ENCODE data around the gene TMOD3.

Gene TMOD3

DNA sequence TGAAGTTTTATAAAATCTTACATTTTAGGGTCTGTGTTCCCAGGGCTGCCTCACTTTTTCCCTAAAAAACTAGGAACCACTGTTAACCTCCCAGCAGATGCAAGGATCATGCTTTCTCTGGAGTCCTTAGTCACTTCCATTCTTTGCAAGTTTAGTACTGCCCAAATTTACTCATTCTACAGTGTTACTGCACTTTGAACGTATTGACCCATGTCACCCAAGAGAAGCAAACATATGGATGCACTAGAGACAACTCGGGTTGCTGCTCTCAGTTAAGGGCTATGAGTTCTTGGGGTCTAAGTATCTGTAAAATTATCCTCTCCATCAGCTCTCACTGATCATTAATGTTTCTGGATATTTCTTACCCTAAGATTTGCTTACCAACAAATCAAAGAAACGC is 83.1 kb downstream of the TMOD3 start:
- no peak overlapping the region for H3K4me3 ChIP-seq (ENCODE audit: low read depth, low read length)
- H3K36me3 ChIP-seq (ENCODE audit: control insufficient read depth, insufficient read depth, low read length) = peaks cover 19% of the 10 kb centered on the region
- H3K9me3 ChIP-seq (ENCODE audit: control insufficient read depth, insufficient read depth, low read length) = no peaks in the 10 kb centered on the region
- H3K27ac ChIP-seq (ENCODE audit: low read depth, low read length) = no peak overlapping the region
- H3K4me1 ChIP-seq (ENCODE audit: control insufficient read depth, insufficient read depth, low read length) = no peaks in the 10 kb centered on the region
- H3K27me3 ChIP-seq (ENCODE audit: control insufficient read depth, insufficient read depth, low read length) = no peaks in the 10 kb centered on the region
- H3K9ac ChIP-seq (ENCODE audit: low read depth, low read length) = no peak overlapping the region

DNA sequence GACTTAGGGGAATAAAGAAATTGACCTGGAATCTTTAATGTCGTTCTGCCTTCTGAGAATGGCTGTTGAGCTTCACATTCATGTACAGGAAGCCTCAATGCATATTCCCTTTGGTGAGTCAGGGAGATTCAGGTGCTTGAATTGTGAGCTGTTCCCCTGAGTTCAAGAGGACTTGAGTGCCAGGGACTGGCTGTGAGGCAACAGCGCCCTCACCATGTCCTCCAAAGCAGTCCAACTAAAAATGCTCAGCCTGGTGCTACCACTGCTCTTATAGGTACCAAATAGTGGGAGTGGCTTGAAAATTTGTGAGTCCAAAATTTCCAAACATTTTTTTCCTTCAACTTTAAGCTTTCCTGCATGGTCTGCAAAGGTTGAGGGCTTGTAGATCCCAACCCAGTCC is 88.0 kb downstream of the TMOD3 start:
- Histone ChIP-seq H3K4me1 (ENCODE audit: control insufficient read depth, insufficient read depth, low read length) (no peaks in the 10 kb centered on the region), H3K9me3 (ENCODE audit: control insufficient read depth, insufficient read depth, low read length) (no peaks in the 10 kb centered on the region), H3K9ac (ENCODE audit: low read depth, low read length) (no peak overlapping the region), H3K27ac (ENCODE audit: low read depth, low read length) (no peak overlapping the region), H3K4me3 (ENCODE audit: low read depth, low read length) (no peak overlapping the region), H3K36me3 (ENCODE audit: control insufficient read depth, insufficient read depth, low read length) (peaks cover 15% of the 10 kb centered on the region), H3K27me3 (ENCODE audit: control insufficient read depth, insufficient read depth, low read length) (no peaks in the 10 kb centered on the region)

DNA sequence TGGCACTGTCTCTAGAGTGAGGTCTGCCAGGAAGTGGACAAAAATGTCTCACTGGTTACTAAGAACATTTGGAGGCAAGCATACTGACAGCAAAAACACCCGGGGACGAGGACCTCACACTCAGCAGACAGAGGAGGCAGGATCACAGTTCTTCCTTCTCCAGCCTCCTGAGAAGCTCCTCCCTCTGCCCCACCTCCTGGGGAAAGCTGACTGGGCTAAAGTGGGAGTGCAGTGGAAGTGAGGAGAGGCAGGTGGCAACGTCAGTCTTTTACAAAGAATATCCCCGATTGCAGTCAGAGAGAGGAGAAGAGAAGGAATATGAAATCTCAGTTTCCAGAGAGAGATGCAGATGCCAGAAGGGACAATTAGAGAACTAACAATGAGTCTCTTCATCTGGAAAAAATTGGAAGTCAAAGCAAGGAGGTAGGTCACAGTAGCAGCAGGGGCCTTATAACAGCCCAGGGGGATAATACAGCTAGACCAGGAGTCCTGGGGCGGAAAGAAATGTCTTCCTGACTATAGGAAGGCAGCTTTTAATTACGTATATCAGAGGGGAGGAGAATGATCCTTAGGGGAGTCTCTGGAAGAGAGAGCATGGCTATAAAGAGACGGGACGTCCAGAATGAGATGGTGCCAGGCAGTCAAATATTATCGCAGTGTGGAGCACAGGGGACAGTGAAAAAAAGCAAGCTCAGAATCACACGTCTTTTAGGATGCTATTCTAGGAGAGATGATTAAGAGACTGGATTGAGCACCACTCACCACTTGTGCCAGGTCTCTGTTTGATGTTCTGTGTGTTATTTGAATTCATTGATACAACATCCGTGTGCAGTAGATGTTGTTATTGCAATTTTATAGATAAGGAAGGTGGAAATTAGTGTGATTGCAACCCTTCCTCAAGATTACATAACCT is 95.0 kb downstream of the TMOD3 start:
- no peak overlapping the region for H3K9ac ChIP-seq (ENCODE audit: low read depth, low read length)
- H3K4me3 ChIP-seq (ENCODE audit: low read depth, low read length) = no peak overlapping the region
- peaks cover 3% of the 10 kb centered on the region; the same call in 1 of the 2 replicates for H3K4me1 ChIP-seq (ENCODE audit: control insufficient read depth, insufficient read depth, low read length)
- H3K27ac ChIP-seq (ENCODE audit: low read depth, low read length) = no peak overlapping the region
- H3K36me3 ChIP-seq (ENCODE audit: control insufficient read depth, insufficient read depth, low read length) = peaks cover 17% of the 10 kb centered on the region
- no peaks in the 10 kb centered on the region for H3K9me3 ChIP-seq (ENCODE audit: control insufficient read depth, insufficient read depth, low read length)
- no peaks in the 10 kb centered on the region for H3K27me3 ChIP-seq (ENCODE audit: control insufficient read depth, insufficient read depth, low read length)

DNA sequence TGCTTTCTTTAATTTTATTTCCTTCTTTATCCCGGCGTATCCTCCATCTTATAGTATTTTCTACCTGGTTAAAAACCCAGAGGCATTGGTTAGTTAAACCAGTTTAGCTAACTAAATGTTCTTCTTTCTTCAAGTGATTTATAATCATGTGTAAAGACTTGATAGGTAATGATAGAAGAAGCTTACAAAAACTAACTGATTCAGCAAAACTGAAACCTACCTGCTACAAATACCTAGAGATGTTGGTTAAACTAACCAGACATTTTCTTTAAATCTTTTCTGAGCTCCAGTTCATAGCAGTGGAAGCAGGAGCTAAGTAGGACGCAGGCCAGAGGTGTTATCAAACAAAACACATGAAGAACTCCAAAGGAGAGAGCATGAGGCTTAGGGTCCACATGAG is 97.4 kb downstream of the TMOD3 start:
- Histone ChIP-seq H3K36me3 (ENCODE audit: control insufficient read depth, insufficient read depth, low read length) (peaks cover 13% of the 10 kb centered on the region; the same call in 1 of the 2 replicates), H3K9me3 (ENCODE audit: control insufficient read depth, insufficient read depth, low read length) (no peaks in the 10 kb centered on the region), H3K4me1 (ENCODE audit: control insufficient read depth, insufficient read depth, low read length) (peaks cover 7% of the 10 kb centered on the region), H3K9ac (ENCODE audit: low read depth, low read length) (no peak overlapping the region), H3K27ac (ENCODE audit: low read depth, low read length) (no peak overlapping the region), H3K27me3 (ENCODE audit: control insufficient read depth, insufficient read depth, low read length) (no peaks in the 10 kb centered on the region), H3K4me3 (ENCODE audit: low read depth, low read length) (no peak overlapping the region)

DNA sequence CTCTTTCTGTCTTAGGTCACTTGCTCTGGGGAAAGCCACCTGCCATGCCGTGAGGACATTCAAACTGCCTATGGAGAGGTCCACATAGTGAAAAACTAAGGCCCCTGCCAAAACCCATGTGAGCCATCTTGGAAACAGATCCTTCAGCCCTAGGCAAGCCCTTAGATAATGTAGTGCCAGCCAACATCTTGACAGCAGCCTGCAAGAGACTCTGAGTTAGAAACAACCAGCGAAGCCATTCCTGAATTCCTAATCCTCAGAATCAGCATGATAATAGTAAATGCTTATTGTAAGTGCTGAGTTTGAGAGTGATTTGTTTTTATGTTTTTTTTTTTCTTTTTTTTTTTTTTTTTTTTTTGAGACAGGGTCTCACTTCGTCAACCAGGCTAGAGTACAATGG is 101.6 kb downstream of the TMOD3 start:
- H3K9ac ChIP-seq (ENCODE audit: low read depth, low read length) = no peak overlapping the region
- no peak overlapping the region for H3K27ac ChIP-seq (ENCODE audit: low read depth, low read length)
- H3K4me3 ChIP-seq (ENCODE audit: low read depth, low read length) = no peak overlapping the region
- no peaks in the 10 kb centered on the region for H3K9me3 ChIP-seq (ENCODE audit: control insufficient read depth, insufficient read depth, low read length)
- H3K27me3 ChIP-seq (ENCODE audit: control insufficient read depth, insufficient read depth, low read length) = no peaks in the 10 kb centered on the region
- peaks cover 5% of the 10 kb centered on the region; the same call in 1 of the 2 replicates for H3K4me1 ChIP-seq (ENCODE audit: control insufficient read depth, insufficient read depth, low read length)
- peaks cover 4% of the 10 kb centered on the region; the same call in 1 of the 2 replicates for H3K36me3 ChIP-seq (ENCODE audit: control insufficient read depth, insufficient read depth, low read length)

DNA sequence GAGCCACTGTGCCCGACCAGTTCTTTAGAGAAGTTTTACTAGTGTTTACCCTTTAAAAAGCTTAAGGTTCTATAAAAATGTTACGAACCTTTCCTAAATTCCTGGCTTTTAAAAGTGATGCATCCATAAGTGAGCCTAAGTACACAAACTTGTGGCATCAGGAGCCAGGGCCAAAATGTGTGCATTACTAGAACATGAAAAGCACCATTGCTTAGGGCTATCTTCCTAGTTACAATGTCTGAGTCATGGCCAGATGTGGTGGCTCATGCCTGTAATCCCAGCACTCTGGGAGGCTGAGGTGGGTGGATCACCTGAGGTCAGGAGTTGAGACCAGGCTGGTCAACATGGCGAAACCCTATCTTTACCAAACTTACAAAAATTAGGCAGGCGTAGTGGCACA is 102.2 kb downstream of the TMOD3 start:
- Histone ChIP-seq H3K9me3 (ENCODE audit: control insufficient read depth, insufficient read depth, low read length) (no peaks in the 10 kb centered on the region), H3K4me1 (ENCODE audit: control insufficient read depth, insufficient read depth, low read length) (peaks cover 5% of the 10 kb centered on the region; the same call in 1 of the 2 replicates), H3K9ac (ENCODE audit: low read depth, low read length) (no peak overlapping the region), H3K4me3 (ENCODE audit: low read depth, low read length) (no peak overlapping the region), H3K27me3 (ENCODE audit: control insufficient read depth, insufficient read depth, low read length) (no peaks in the 10 kb centered on the region), H3K27ac (ENCODE audit: low read depth, low read length) (no peak overlapping the region), H3K36me3 (ENCODE audit: control insufficient read depth, insufficient read depth, low read length) (peaks cover 4% of the 10 kb centered on the region; the same call in 1 of the 2 replicates)

DNA sequence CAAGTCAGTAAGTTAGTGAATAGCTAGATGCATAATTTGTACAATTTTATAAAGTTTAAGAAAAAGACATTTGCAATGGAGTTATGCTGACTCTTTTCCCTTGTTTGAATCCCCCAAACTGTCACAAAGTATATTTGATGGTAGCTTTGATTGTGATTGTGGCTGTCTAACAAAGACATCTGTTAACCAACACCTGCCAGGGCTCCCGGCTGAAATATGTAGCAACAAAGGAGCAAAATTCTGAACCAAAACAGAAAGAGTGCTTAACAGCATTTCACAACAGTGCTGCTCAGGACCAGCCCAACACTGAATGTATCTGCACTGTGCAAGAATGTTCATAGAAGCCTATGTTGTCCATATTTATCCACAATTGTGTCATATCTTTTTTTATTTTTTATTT is 102.7 kb downstream of the TMOD3 start:
- no peaks in the 10 kb centered on the region for H3K27me3 ChIP-seq (ENCODE audit: control insufficient read depth, insufficient read depth, low read length)
- H3K27ac ChIP-seq (ENCODE audit: low read depth, low read length) = no peak overlapping the region
- no peaks in the 10 kb centered on the region for H3K9me3 ChIP-seq (ENCODE audit: control insufficient read depth, insufficient read depth, low read length)

DNA sequence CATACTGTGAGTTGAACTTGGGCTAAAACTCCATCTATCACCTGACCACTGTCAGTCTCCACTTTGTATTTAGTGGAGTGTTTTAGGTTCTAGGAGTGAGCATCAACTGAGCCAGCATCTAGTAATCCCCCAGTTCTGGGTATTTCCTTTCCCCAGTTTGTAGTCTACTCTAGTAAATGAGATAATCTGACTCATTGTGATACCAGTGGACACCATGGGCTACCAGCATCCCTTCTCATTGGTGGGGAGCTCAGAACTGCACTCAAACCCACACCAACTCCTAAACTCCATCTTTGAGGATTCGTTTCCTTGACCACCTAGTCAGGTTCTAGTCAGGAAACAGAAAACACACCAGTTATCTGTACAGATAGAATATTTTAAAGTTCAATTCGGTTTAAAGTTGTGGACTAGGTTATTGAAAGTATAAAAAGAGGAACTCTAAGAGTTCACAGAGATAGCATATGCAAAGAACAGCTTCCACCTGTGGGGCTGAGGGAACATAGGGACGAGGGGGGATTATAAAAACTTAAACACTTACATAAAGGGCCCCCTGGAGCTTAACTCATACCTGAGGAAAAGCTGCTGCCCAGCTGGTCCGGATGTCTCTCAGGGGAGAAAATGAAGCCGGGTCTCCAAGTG is 106.1 kb downstream of the TMOD3 start:
- peaks cover 17% of the 10 kb centered on the region for H3K36me3 ChIP-seq (ENCODE audit: control insufficient read depth, insufficient read depth, low read length)
- no peaks in the 10 kb centered on the region for H3K27me3 ChIP-seq (ENCODE audit: control insufficient read depth, insufficient read depth, low read length)
- H3K4me1 ChIP-seq (ENCODE audit: control insufficient read depth, insufficient read depth, low read length) = peaks cover 5% of the 10 kb centered on the region; the same call in 1 of the 2 replicates
- peak overlapping the region; percentile 30; the same call in 1 of the 2 replicates for H3K4me3 ChIP-seq (ENCODE audit: low read depth, low read length)
- H3K27ac ChIP-seq (ENCODE audit: low read depth, low read length) = peak overlapping the region; percentile 10
- H3K9ac ChIP-seq (ENCODE audit: low read depth, low read length) = no peak overlapping the region
- no peaks in the 10 kb centered on the region for H3K9me3 ChIP-seq (ENCODE audit: control insufficient read depth, insufficient read depth, low read length)

More for the DNA sequence above, 102.7 kb downstream of the TMOD3 start:
- Histone ChIP-seq H3K4me1 (ENCODE audit: control insufficient read depth, insufficient read depth, low read length) (peaks cover 5% of the 10 kb centered on the region; the same call in 1 of the 2 replicates), H3K36me3 (ENCODE audit: control insufficient read depth, insufficient read depth, low read length) (peaks cover 5% of the 10 kb centered on the region), H3K4me3 (ENCODE audit: low read depth, low read length) (no peak overlapping the region), H3K9ac (ENCODE audit: low read depth, low read length) (no peak overlapping the region)

DNA sequence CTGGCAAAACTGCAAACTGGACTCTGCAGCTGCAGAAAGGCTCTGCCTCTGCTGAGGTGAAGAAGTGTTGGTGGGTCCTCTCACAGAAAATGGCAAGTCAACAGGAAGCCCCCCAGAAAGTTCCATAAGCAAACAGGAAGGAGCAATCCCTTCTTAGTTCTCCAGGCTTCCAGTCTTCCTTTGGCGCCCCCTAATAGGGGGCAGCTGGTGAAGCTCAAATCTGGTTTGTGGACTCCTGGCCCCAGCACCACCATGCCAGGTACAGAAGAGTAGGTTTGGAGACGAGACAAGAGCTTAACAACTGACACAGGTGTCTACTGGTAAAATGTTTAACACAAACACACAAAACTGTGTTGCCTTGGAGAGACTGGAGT is 106.6 kb downstream of the TMOD3 start:
- Histone ChIP-seq H3K9me3 (ENCODE audit: control insufficient read depth, insufficient read depth, low read length) (no peaks in the 10 kb centered on the region), H3K27ac (ENCODE audit: low read depth, low read length) (peak overlapping the region; percentile 10), H3K9ac (ENCODE audit: low read depth, low read length) (no peak overlapping the region), H3K4me1 (ENCODE audit: control insufficient read depth, insufficient read depth, low read length) (peaks cover under 1% of the 10 kb centered on the region; the same call in 1 of the 2 replicates), H3K4me3 (ENCODE audit: low read depth, low read length) (peak overlapping the region; percentile 30; the same call in 1 of the 2 replicates), H3K36me3 (ENCODE audit: control insufficient read depth, insufficient read depth, low read length) (peaks cover 18% of the 10 kb centered on the region), H3K27me3 (ENCODE audit: control insufficient read depth, insufficient read depth, low read length) (no peaks in the 10 kb centered on the region)

DNA sequence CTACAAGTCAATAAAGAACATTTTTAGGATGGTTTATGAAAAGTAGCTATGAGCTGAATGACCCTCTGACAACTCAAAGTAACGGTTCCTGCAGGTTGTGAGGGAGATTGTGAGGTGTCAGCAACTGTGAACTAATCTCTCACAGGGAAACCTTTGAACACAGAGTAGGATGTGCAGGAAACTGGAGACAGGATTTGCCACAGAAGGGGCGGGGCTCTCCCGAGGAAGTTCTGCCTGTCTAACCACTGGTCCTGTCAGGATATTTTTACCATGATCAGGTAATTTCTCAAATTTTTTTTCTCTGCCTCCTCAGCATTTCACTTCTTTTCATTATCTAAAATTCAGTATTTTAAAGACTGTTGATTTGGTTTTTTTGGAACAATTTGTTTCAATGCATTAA is 108.8 kb downstream of the TMOD3 start:
- Histone ChIP-seq H3K27ac (ENCODE audit: low read depth, low read length) (no peak overlapping the region), H3K4me1 (ENCODE audit: control insufficient read depth, insufficient read depth, low read length) (no peaks in the 10 kb centered on the region), H3K36me3 (ENCODE audit: control insufficient read depth, insufficient read depth, low read length) (peaks cover 29% of the 10 kb centered on the region), H3K27me3 (ENCODE audit: control insufficient read depth, insufficient read depth, low read length) (no peaks in the 10 kb centered on the region), H3K9ac (ENCODE audit: low read depth, low read length) (no peak overlapping the region), H3K4me3 (ENCODE audit: low read depth, low read length) (no peak overlapping the region), H3K9me3 (ENCODE audit: control insufficient read depth, insufficient read depth, low read length) (no peaks in the 10 kb centered on the region)

DNA sequence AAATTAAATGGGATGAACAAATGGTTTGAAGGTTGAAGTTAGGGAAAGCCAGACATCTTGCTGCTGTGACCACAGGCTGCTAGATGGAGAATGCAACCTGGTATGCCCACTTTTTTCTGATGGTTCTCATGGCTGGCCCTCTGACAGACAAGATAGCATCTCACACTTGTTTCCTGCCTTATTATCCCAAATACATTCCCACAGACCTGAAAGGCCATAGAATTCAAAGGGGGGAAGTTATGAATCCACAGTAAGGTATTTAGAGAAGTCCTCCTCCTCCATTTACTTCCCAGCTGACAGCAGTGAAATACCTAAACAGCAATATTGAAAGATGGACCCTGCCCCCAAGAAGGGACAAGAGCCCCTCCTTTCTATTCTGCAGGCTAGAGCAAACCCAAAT is 109.8 kb downstream of the TMOD3 start:
- Histone ChIP-seq H3K9me3 (ENCODE audit: control insufficient read depth, insufficient read depth, low read length) (no peaks in the 10 kb centered on the region), H3K27ac (ENCODE audit: low read depth, low read length) (no peak overlapping the region), H3K4me1 (ENCODE audit: control insufficient read depth, insufficient read depth, low read length) (no peaks in the 10 kb centered on the region), H3K36me3 (ENCODE audit: control insufficient read depth, insufficient read depth, low read length) (peaks cover 36% of the 10 kb centered on the region), H3K9ac (ENCODE audit: low read depth, low read length) (no peak overlapping the region), H3K4me3 (ENCODE audit: low read depth, low read length) (no peak overlapping the region), H3K27me3 (ENCODE audit: control insufficient read depth, insufficient read depth, low read length) (no peaks in the 10 kb centered on the region)
